ENCODE data around the gene SYTL2. TPM values are rescaled to one million over a fixed set of nuclear protein-coding genes. Genes with fewer than 3 reads are reported as not detected.

Gene SYTL2
- total RNA-seq, 1 experiment from 2014 or later, result 5.2 TPM

- H2AFZ ChIP-seq (ENCODE audit: low read length), result no peak overlapping the region
- no peaks in the 10 kb centered on the region for H3K23me2 ChIP-seq (ENCODE audit: insufficient read length, low read depth, low read length, poor library complexity, severe bottlenecking)
Measured at GRCh38 chr11:85827748-85828639, 17.1 kb upstream of the SYTL2 start.

More at GRCh38 chr11:85827748-85828639, 17.1 kb upstream of the SYTL2 start:
- no peak overlapping the region for H2BK20ac ChIP-seq (ENCODE audit: low read depth, low read length, poor library complexity, severe bottlenecking)
- H3K23ac ChIP-seq (ENCODE audit: insufficient read length, low read depth, low read length), result no peak overlapping the region
- no peaks in the 10 kb centered on the region for H4K20me1 ChIP-seq (ENCODE audit: control insufficient read depth, insufficient read depth, insufficient read length)
- DNase-seq, result no peak
- no CpG with 5 or more reads among the region's 2 CpGs for WGBS (ENCODE audit: extremely low coverage, insufficient read length, low lambda C conversion rate)
- Mint-ChIP-seq H3K9me3 (no peaks in the 10 kb centered on the region; a peak in 1 of 5 replicates), H3K36me3 (ENCODE audit: insufficient read depth in 1 of 3, low read depth in 3 of 3) (no peaks in the 10 kb centered on the region), H3K27ac (peak overlapping the region in 1 of 3 experiments; percentile 18; a peak in 1 of 7 replicates), H3K4me3 (no peak overlapping the region), H3K4me1 (peaks cover 10 to 11% of the 10 kb centered on the region in 2 experiments; a peak in 3 of 4 replicates), H3K27me3 (ENCODE audit: low read depth) (peaks cover 3% of the 10 kb centered on the region)
- no peak overlapping the region for H4K91ac ChIP-seq (ENCODE audit: insufficient read length, low read depth, low read length)
- no peak overlapping the region for H2AK5ac ChIP-seq (ENCODE audit: insufficient read length, low read length)
- no peaks in the 10 kb centered on the region for H3K4me1 ChIP-seq (ENCODE audit: insufficient read depth, low read length)
- H3K14ac ChIP-seq (ENCODE audit: insufficient read depth, low read length), result no peak overlapping the region
- H4K8ac ChIP-seq (replicated peaks; ENCODE audit: insufficient read length, low read depth, low read length), result no peak overlapping the region
- H4K5ac ChIP-seq (ENCODE audit: insufficient read length, low read depth, low read length), result no peak overlapping the region
- H3K18ac ChIP-seq (ENCODE audit: insufficient read length, low read depth, low read length), result no peak overlapping the region
- no peak overlapping the region for H3K27ac ChIP-seq (ENCODE audit: insufficient read length, low read depth, low read length)
- H3T11ph ChIP-seq (ENCODE audit: low read length), result no peak overlapping the region
- no peak overlapping the region for H3K9ac ChIP-seq (ENCODE audit: extremely low read depth, insufficient read length, low read length)
- no peak overlapping the region for H2BK120ac ChIP-seq (ENCODE audit: low read depth, low read length, poor library complexity, severe bottlenecking)
- no peaks in the 10 kb centered on the region for H3K79me2 ChIP-seq (ENCODE audit: insufficient read depth, low read length)
- TF ChIP-seq CTCF (conservative IDR thresholded peaks at IDR 0.05), result no peak
- no peak overlapping the region for H2BK12ac ChIP-seq (ENCODE audit: insufficient read length, low read depth, low read length)
- no peak overlapping the region for H3K4ac ChIP-seq (ENCODE audit: low read depth, low read length)
- H3K27me3 ChIP-seq (ENCODE audit: insufficient read depth, low read length), result no peaks in the 10 kb centered on the region; the same call in 1 of the 2 replicates
- no peak overlapping the region for H3K4me2 ChIP-seq (ENCODE audit: insufficient read depth, insufficient read length, low read length)
- H3K9me3 ChIP-seq (ENCODE audit: control insufficient read depth, low read depth, low read length), result no peaks in the 10 kb centered on the region
- no peaks in the 10 kb centered on the region for H3K79me1 ChIP-seq (ENCODE audit: insufficient read depth, low read depth, low read length, poor library complexity, severe bottlenecking)
- H2BK5ac ChIP-seq (ENCODE audit: insufficient read length, low read length), result no peak overlapping the region
- H2BK15ac ChIP-seq (ENCODE audit: low read depth, low read length), result no peak overlapping the region
- H3K56ac ChIP-seq (ENCODE audit: insufficient read length, low read depth, low read length), result no peak overlapping the region
